ENCODE results near the gene MACROH2A1. TPM values are rescaled to one million over a fixed set of nuclear protein-coding genes. Genes with fewer than 3 reads are reported as not detected.

The MACROH2A1 gene
- total RNA-seq, 4 donors from 2014 or later = 196 to 251 (median 209) TPM

- peaks cover 36% of the 10 kb centered on the region for H3K36me3 ChIP-seq
- no peaks in the 10 kb centered on the region for H3K9me3 ChIP-seq
- no peaks in the 10 kb centered on the region for H3K27me3 ChIP-seq
- 84% methylated on average over 16 of the region's 16 CpGs for WGBS
- peak in 1 of 2 donors; percentile 41 for DNase-seq (ENCODE audit: low spot score in 2 of 2)
- H3K4me3 ChIP-seq = no peak overlapping the region
- TF ChIP-seq POLR2A (IDR thresholded peaks at IDR 0.05) (no peak), CTCF (IDR thresholded peaks at IDR 0.05) (no peak), EP300 (IDR thresholded peaks at IDR 0.05) (no peak), POLR2AphosphoS5 (IDR thresholded peaks at IDR 0.05) (no peak)
- H3K4me1 ChIP-seq = peaks cover 19% of the 10 kb centered on the region
- H3K27ac ChIP-seq = no peak overlapping the region
Observed at GRCh38 chr5:135360278-135361274, 38.5 kb downstream of the MACROH2A1 start.

DNA sequence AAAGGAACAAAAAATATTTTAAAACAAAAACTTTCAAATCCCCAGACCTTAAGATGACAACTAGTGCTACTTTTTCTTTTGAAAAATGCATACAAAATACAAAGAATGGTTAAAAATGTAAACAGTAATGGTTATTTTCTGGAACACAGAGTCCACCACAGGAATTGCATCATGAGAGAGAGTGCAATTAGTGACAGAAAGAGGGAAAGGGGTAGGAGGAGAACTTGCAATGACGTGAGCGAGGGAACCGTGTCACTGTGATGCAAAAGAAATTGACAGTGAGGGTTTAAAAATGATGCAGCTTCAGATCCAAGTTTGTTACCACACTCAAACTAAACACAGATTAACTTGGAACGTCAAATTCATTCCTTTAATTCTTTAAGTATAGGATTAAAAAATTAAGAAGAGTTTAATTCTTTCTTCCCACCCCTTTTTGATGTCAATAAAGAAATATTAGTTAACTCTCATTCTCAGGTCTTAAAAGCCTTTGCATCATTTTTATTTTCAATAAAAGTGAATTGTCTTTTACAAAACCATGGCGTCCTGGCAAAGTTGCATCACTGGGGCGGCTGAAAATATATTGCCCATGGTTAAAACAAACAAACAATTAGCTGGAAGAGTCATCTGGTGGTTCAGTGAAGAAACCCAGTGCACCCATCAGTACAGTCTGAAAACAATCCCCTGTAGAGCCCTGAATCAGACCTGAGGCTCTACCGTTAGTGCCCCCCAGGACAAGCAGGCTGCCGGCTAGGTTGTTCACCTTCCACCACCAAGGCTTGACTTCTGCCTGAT lies 39.5 kb downstream of the MACROH2A1 start:
- TF ChIP-seq EP300 (IDR thresholded peaks at IDR 0.05) = no peak
- no peak for TF ChIP-seq CTCF (IDR thresholded peaks at IDR 0.05)
- no peak for TF ChIP-seq POLR2A (IDR thresholded peaks at IDR 0.05)
- TF ChIP-seq POLR2AphosphoS5 (IDR thresholded peaks at IDR 0.05) = no peak

DNA sequence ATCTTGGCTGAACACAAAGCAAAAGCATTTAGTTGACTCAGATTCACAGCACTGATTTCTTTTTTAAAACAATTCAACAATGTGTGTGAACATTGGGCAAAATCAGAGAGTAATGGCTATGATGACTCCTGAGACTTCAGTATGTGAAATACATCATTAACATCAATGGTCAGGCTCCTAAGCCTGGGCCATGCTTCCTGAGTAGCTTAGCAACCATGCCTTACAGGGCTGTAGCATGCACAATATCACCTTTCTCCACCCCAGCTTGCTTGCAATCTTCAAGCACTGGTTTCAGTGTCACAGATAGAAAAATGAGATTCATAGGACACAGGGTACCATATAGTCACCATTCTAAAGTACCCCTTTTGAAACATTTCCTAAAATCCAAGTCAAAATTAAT lies 41.3 kb downstream of the MACROH2A1 start:
- DNase-seq (ENCODE audit: low spot score in 2 of 2) = no peak
- TF ChIP-seq POLR2AphosphoS5 (IDR thresholded peaks at IDR 0.05) (no peak), EP300 (IDR thresholded peaks at IDR 0.05) (no peak), POLR2A (IDR thresholded peaks at IDR 0.05) (no peak), CTCF (IDR thresholded peaks at IDR 0.05) (no peak)
- Histone ChIP-seq H3K4me3 (no peak overlapping the region), H3K27me3 (no peaks in the 10 kb centered on the region), H3K9me3 (no peaks in the 10 kb centered on the region), H3K4me1 (peaks cover 27% of the 10 kb centered on the region), H3K27ac (no peak overlapping the region), H3K36me3 (peaks cover 39% of the 10 kb centered on the region)

More for the DNA sequence above, 39.5 kb downstream of the MACROH2A1 start:
- Histone ChIP-seq H3K9me3 (no peaks in the 10 kb centered on the region), H3K4me1 (peaks cover 20% of the 10 kb centered on the region), H3K27ac (no peak overlapping the region), H3K4me3 (no peak overlapping the region), H3K27me3 (no peaks in the 10 kb centered on the region), H3K36me3 (peaks cover 35% of the 10 kb centered on the region)
- DNase-seq (ENCODE audit: low spot score in 2 of 2) = peak in 1 of 2 donors; percentile 37
- WGBS = 91% methylated on average over 8 of the region's 8 CpGs

DNA sequence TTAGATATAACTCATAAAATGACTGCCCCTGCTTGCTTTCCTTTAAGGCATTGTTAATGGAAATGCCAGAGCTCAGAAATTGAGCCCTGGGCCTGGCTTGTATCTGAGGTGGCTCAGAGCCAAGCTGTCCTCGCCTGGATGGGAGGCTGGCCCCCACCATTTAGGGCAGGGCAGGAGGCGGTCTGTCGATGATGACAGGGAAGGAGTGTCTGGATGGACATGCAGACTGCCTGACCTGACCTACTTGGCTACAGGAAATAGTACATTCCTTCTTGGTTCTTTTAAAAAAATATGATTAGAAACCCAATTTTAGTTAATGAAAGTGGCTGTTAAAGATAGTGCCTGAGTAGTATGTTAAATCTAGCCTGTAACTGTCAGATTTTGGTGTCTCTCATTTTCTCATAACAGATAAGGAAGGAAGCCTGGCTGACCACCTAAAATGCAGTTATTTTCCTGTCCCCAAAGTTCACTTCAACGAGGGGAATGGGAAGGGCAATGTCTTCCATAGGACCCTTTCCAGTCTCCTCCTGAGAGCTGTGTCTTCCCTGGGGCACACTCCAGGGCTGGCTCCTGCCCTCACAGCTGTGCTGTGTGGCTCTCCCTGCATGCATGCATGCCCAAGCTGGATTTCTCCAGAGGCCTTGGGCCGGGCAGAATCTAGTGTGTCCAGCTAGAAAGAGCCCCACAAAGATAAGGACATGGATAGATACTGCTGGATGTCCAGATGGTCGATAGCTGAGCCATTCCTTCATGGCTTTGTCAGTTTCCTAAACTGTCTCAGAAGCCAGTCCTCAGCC lies 42.3 kb downstream of the MACROH2A1 start:
- WGBS = 58% methylated on average over 5 of the region's 6 CpGs
- Histone ChIP-seq H3K27me3 (no peaks in the 10 kb centered on the region), H3K36me3 (peaks cover 46% of the 10 kb centered on the region), H3K27ac (no peak overlapping the region), H3K9me3 (no peaks in the 10 kb centered on the region), H3K4me1 (peaks cover 27% of the 10 kb centered on the region), H3K4me3 (no peak overlapping the region)
- peak in 1 of 2 donors; percentile 73 for DNase-seq (ENCODE audit: low spot score in 2 of 2)
- TF ChIP-seq POLR2A (IDR thresholded peaks at IDR 0.05) = no peak
- TF ChIP-seq CTCF (IDR thresholded peaks at IDR 0.05) = no peak
- peak in 1 of 3 donors; percentile 24 for TF ChIP-seq POLR2AphosphoS5 (IDR thresholded peaks at IDR 0.05)
- TF ChIP-seq EP300 (IDR thresholded peaks at IDR 0.05) = no peak
